Measurements from ENCODE around the gene IGLL5. TPM values are rescaled to one million over a fixed set of nuclear protein-coding genes. Genes with fewer than 3 reads are reported as not detected.
A peak's percentile ranks its signal among the peaks of the same experiment; 100 is the strongest.

IGLL5 gene
- total RNA-seq, 3 donors from 2014 or later, result 11.1 to 41.3 TPM; not detected in 1

- Histone ChIP-seq H3K4me3 (no peak overlapping the region), H3K4me1 (no peaks in the 10 kb centered on the region), H3K27ac (no peak overlapping the region), H3K9me3 (no peaks in the 10 kb centered on the region), H3K27me3 (peaks cover 0 to 11% of the 10 kb centered on the region in 2 donors), H3K36me3 (no peaks in the 10 kb centered on the region)
- intact Hi-C loops (cut with DNase I; ENCODE audit: low total_unique reads), result no loop called here
- TF ChIP-seq CTCF (IDR thresholded peaks at IDR 0.05) (no peak), POLR2AphosphoS5 (IDR thresholded peaks at IDR 0.05) (no peak), POLR2A (IDR thresholded peaks at IDR 0.05) (no peak)
- peak in 1 of 2 donors; percentile 11 for DNase-seq (ENCODE audit: low spot score in 2 of 2)
Observed at GRCh38 chr22:22881116-22882000, 6.3 kb upstream of the IGLL5 start.

- no peaks in the 10 kb centered on the region for H3K9me3 ChIP-seq
- no peak for TF ChIP-seq CTCF (IDR thresholded peaks at IDR 0.05)
- H3K27ac ChIP-seq, result no peak overlapping the region
- intact Hi-C loops (cut with DNase I; ENCODE audit: low total_unique reads), result no loop called here
- H3K36me3 ChIP-seq, result no peaks in the 10 kb centered on the region
- no peaks in the 10 kb centered on the region for H3K4me1 ChIP-seq
- no peak overlapping the region for H3K4me3 ChIP-seq
- peak in 1 of 2 donors; percentile 6 for DNase-seq (ENCODE audit: low spot score in 2 of 2)
- H3K27me3 ChIP-seq, result peaks cover 0 to 11% of the 10 kb centered on the region in 2 donors
Observed at GRCh38 chr22:22882033-22882717, 5.4 kb upstream of the IGLL5 start.

- Histone ChIP-seq H3K27me3 (peaks cover 0 to 11% of the 10 kb centered on the region in 2 donors), H3K27ac (no peak overlapping the region), H3K36me3 (no peaks in the 10 kb centered on the region), H3K4me1 (no peaks in the 10 kb centered on the region), H3K4me3 (no peak overlapping the region), H3K9me3 (no peaks in the 10 kb centered on the region)
- peak in 1 of 2 donors; percentile 2 for DNase-seq (ENCODE audit: low spot score in 2 of 2)
- intact Hi-C loops (cut with DNase I; ENCODE audit: low total_unique reads), result no loop called here
- TF ChIP-seq POLR2AphosphoS5 (IDR thresholded peaks at IDR 0.05) (no peak), CTCF (IDR thresholded peaks at IDR 0.05) (no peak), POLR2A (IDR thresholded peaks at IDR 0.05) (no peak)
Observed at GRCh38 chr22:22883090-22883727, 4.4 kb upstream of the IGLL5 start.

- DNase-seq (ENCODE audit: low spot score in 2 of 2), result peak in 1 of 2 donors; percentile 15
- no peaks in the 10 kb centered on the region for H3K4me1 ChIP-seq
Observed at GRCh38 chr22:22884010-22884887, 3.4 kb upstream of the IGLL5 start.

More at GRCh38 chr22:22884010-22884887, 3.4 kb upstream of the IGLL5 start:
- H3K27ac ChIP-seq, result no peak overlapping the region
- H3K4me3 ChIP-seq, result no peak overlapping the region
- intact Hi-C loops (cut with DNase I; ENCODE audit: low total_unique reads), result no loop called here
- H3K36me3 ChIP-seq, result no peaks in the 10 kb centered on the region
- H3K9me3 ChIP-seq, result no peaks in the 10 kb centered on the region
- TF ChIP-seq POLR2A (IDR thresholded peaks at IDR 0.05) (no peak), CTCF (IDR thresholded peaks at IDR 0.05) (peak in 2 of 3 donors; percentile 14 to 16), POLR2AphosphoS5 (IDR thresholded peaks at IDR 0.05) (no peak)
- H3K27me3 ChIP-seq, result peaks cover 0 to 11% of the 10 kb centered on the region in 2 donors
